GM12878 (cell line): ENCODE data around the gene LARGE1. TPM values are rescaled to one million over a fixed set of nuclear protein-coding genes. Genes with fewer than 3 reads are reported as not detected.

Source experiments
- CEBPB ChIP-seq, 2 experiments: fragments of 150-350 bp in 1 of 2; IDR thresholded peaks; 2 replicates each; pipeline ENCODE4 v1.6.1; 2012 to 2014; ENCODE audit warnings: low read depth in 2 of 2, low read length in 2 of 2, borderline replicate concordance in 1 of 2, inconsistent platforms in 1 of 2
- DPF2 ChIP-seq: fragments of 450-650 bp; IDR thresholded peaks from 2 replicates; pipeline ENCODE4 v1.6.1; 2017; ENCODE audit warnings: mild to moderate bottlenecking
- EP300 ChIP-seq, 2 experiments: fragments of 150-350 bp in 1 of 2; IDR thresholded peaks; 2 replicates each; pipeline ENCODE4 v1.6.1; 2011 to 2012; ENCODE audit warnings: low read depth in 2 of 2, low read length in 2 of 2, borderline replicate concordance in 1 of 2, improper control_type of control experiment in 1 of 2, inconsistent platforms in 1 of 2; ENCODE audit not compliant: control insufficient read depth in 1 of 2
- ESRRA ChIP-seq: IDR thresholded peaks from 2 replicates; pipeline ENCODE4 v1.6.1; 2012; ENCODE audit warnings: mild to moderate bottlenecking, low read length, improper control_type of control experiment
- IKZF2 ChIP-seq, 2 experiments: fragments of 450-650 bp; IDR thresholded peaks; 2 replicates each; pipeline ENCODE4 v1.6.1; 2017; ENCODE audit warnings: mild to moderate bottlenecking in 2 of 2, moderate library complexity in 2 of 2
- MYB ChIP-seq: fragments of 150-350 bp; IDR thresholded peaks from 2 replicates; pipeline ENCODE4 v1.6.1; 2014; ENCODE audit warnings: mild to moderate bottlenecking, low read depth, low read length, borderline replicate concordance
- NFXL1 ChIP-seq: fragments of 450-650 bp; IDR thresholded peaks from 2 replicates; pipeline ENCODE4 v1.6.1; 2017; ENCODE audit warnings: antibody characterized with exemption, mild to moderate bottlenecking, borderline replicate concordance
- NFYA ChIP-seq: IDR thresholded peaks from 2 replicates; pipeline ENCODE4 v1.6.1; 2011; ENCODE audit warnings: low read depth, mild to moderate bottlenecking, low read length, improper control_type of control experiment, borderline replicate concordance
- PKNOX1 ChIP-seq: fragments of 450-650 bp; IDR thresholded peaks from 2 replicates; pipeline ENCODE4 v1.6.1; 2016; ENCODE audit warnings: mild to moderate bottlenecking
- POLR2AphosphoS2 ChIP-seq: IDR thresholded peaks from 2 replicates; pipeline ENCODE4 v1.6.1; 2011; ENCODE audit warnings: low read depth, mild to moderate bottlenecking, low read length, improper control_type of control experiment, moderate library complexity
- PRDM15 ChIP-seq: fragments of 450-650 bp; formaldehyde crosslinking; IDR thresholded peaks from 2 replicates; pipeline ENCODE4 v1.4.0; 2020; ENCODE audit warnings: mild to moderate bottlenecking, moderate library complexity
- RELA ChIP-seq: fragments of 450-650 bp; IDR thresholded peaks from 2 replicates; pipeline ENCODE4 v1.8.0; 2014; ENCODE audit warnings: borderline replicate concordance; ENCODE audit not compliant: partially characterized antibody
- REST ChIP-seq: IDR thresholded peaks from 2 replicates; pipeline ENCODE4 v1.6.1; 2012; ENCODE audit warnings: mild to moderate bottlenecking, low read depth, low read length
- SRF ChIP-seq, 2 experiments: IDR thresholded peaks; 2 replicates each; pipeline ENCODE4 v1.6.1; 2011; ENCODE audit warnings: low read depth in 2 of 2, low read length in 2 of 2, mild to moderate bottlenecking in 1 of 2, moderate library complexity in 1 of 2
- TBL1XR1 ChIP-seq: IDR thresholded peaks from 2 replicates; pipeline ENCODE4 v1.6.1; 2012; ENCODE audit warnings: low read depth, low read length, improper control_type of control experiment
- USF2 ChIP-seq: IDR thresholded peaks from 2 replicates; pipeline ENCODE4 v1.6.1; 2011; ENCODE audit warnings: low read depth, low read length, improper control_type of control experiment, borderline replicate concordance
- ZBTB33 ChIP-seq: fragments of 450-650 bp; IDR thresholded peaks from 2 replicates; pipeline ENCODE4 v1.6.1; 2017; ENCODE audit warnings: mild to moderate bottlenecking
- polyA plus RNA-seq, 11 experiments: library from polyadenylated mRNA; depleted of rRNA in 4 of 11; unstranded in 6 of 11; stranded (reverse) in 5 of 11; fragments of >200 nt; fragmentation: Nextera tagmentation in 4 of 11; fragmentation: Illumina TruSeq in 1 of 11; extraction: Ambion mirVana in 4 of 11; extraction: Trizol in 1 of 11; gene quantifications; 1 replicate in 1 of 11; 2 replicates in 10 of 11; pipeline versions ENCODE4 v1.2.1 to v1.2.3, GENCODE V29; 2011 to 2016; ENCODE audit warnings: inconsistent platforms in 2 of 11, missing spikeins in 2 of 11, low read depth in 1 of 11
- total RNA-seq, 4 experiments: library from RNA; depleted of rRNA in 3 of 4; stranded (reverse); fragments of >200 nt in 3 of 4; fragmentation: Illumina TruSeq in 1 of 4; extraction: Trizol in 1 of 4; gene quantifications; 2 replicates each; pipeline versions ENCODE4 v1.2.1 to v1.2.3, GENCODE V29; 2013 to 2021

The LARGE1 gene
- total and polyA plus RNA-seq, 10 of the 15 experiments (the other 5 are each of a cell fraction or from before 2014, with no cell fraction given) = 3.2 to 41.4 (median 17.3) TPM

- TF ChIP-seq USF2 = no peak
- TF ChIP-seq NFYA = no peak
- 0 out of 4 replicates have a peak, but pooled peaks of 1 of the 2 experiments have one; percentile 41 for TF ChIP-seq SRF (IDR thresholded peaks at IDR 0.05; ENCODE audit: low read depth in 2 of 2, low read length in 2 of 2)
- TF ChIP-seq MYB = no peak
- TF ChIP-seq POLR2AphosphoS2 = no peak
- TF ChIP-seq EP300 (IDR thresholded peaks at IDR 0.05; ENCODE audit: borderline replicate concordance in 1 of 2, control insufficient read depth in 1 of 2, low read depth in 2 of 2, low read length in 2 of 2) = peak; percentile 61 to 86; a peak in 3 of 4 replicates
- TF ChIP-seq IKZF2 (IDR thresholded peaks at IDR 0.05) = peak; percentile 90 to 91
- TF ChIP-seq REST = no peak
- TF ChIP-seq ZBTB33 = no peak
- no peak for TF ChIP-seq RELA
- TF ChIP-seq TBL1XR1 = 0 out of 2 replicates have a peak, but pooled peaks have one; percentile 30
- peak; percentile 96 for TF ChIP-seq DPF2
- TF ChIP-seq PRDM15 (CRISPR knock-in tag) = no peak
- no peak for TF ChIP-seq ESRRA
- TF ChIP-seq PKNOX1 = peak; percentile 67
- no peak for TF ChIP-seq NFXL1
- TF ChIP-seq CEBPB (IDR thresholded peaks at IDR 0.05; ENCODE audit: borderline replicate concordance in 1 of 2, low read depth in 2 of 2, low read length in 2 of 2) = no peak
Measured at GRCh38 chr22:33271390-33272161, 648.7 kb downstream of the LARGE1 start (continued).
